ENCODE data around the gene MOBP. TPM values are rescaled to one million over a fixed set of nuclear protein-coding genes. Genes with fewer than 3 reads are reported as not detected.

The MOBP gene
- total RNA-seq, 4 donors from 2014 or later = not detected

DNA sequence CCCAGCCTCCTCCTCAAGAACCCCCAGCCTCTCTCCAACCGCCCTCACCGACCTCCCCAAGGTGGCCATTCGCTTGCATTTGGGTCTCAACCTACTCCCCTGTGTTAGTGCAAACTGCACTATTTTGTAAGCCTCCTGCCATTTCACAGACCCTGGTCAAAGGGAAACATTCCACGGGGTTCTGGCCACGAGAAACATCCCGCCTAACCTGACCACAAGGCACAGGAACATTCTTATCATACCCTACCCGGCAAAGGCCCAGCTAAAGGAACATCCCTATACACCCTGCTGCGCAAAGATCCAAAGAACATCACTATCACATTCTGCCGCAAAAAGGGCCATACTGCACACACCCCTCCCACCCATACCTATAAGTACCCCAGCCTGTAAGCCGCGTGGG lies 38.0 kb upstream of the MOBP start:
- TF ChIP-seq, protein P1, sequence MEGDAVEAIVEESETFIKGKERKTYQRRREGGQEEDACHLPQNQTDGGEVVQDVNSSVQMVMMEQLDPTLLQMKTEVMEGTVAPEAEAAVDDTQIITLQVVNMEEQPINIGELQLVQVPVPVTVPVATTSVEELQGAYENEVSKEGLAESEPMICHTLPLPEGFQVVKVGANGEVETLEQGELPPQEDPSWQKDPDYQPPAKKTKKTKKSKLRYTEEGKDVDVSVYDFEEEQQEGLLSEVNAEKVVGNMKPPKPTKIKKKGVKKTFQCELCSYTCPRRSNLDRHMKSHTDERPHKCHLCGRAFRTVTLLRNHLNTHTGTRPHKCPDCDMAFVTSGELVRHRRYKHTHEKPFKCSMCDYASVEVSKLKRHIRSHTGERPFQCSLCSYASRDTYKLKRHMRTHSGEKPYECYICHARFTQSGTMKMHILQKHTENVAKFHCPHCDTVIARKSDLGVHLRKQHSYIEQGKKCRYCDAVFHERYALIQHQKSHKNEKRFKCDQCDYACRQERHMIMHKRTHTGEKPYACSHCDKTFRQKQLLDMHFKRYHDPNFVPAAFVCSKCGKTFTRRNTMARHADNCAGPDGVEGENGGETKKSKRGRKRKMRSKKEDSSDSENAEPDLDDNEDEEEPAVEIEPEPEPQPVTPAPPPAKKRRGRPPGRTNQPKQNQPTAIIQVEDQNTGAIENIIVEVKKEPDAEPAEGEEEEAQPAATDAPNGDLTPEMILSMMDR (IDR thresholded peaks at IDR 0.05; ENCODE audit: low read depth) = no peak

DNA sequence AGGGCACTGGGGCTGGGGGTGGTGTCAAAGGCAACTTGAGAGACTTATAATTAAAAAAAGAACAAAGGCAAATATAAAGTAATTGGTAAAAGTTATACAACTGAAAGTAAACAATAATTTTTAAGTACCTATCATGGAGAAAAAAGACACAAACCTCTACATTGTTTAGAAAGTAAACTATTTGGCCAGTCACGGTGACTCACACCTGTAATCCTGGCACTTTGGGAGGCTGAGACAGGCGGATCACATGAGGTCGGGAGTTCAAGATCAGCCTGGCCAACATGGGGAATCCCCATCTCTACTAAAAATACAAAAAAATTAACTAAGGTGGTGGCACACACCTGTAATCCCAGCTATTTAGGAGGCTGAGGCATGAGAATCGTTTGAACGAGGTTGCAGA lies 35.1 kb upstream of the MOBP start:
- TF ChIP-seq, protein P1 (IDR thresholded peaks at IDR 0.05; ENCODE audit: low read depth) = no peak

DNA sequence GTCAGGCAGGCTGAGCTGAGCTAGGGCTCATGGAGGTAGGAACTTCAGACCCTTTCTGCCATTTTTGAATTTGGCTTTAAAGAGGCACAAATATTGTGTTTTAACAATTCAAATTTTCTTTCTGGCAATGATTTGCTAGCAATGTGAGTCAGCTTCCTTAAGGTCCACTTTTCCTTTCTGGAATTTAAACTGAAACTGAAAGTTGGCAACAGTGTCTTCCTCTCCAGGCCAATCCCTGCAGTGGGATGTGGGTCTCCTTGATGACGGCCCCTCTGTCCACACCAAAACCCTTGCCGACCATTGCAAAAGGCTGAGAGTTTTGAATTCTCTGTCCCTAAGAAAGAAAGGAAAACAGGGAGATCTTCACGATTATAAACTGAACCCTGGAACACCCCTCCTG lies 33.8 kb upstream of the MOBP start:
- TF ChIP-seq, protein P1 (IDR thresholded peaks at IDR 0.05; ENCODE audit: low read depth) = no peak

DNA sequence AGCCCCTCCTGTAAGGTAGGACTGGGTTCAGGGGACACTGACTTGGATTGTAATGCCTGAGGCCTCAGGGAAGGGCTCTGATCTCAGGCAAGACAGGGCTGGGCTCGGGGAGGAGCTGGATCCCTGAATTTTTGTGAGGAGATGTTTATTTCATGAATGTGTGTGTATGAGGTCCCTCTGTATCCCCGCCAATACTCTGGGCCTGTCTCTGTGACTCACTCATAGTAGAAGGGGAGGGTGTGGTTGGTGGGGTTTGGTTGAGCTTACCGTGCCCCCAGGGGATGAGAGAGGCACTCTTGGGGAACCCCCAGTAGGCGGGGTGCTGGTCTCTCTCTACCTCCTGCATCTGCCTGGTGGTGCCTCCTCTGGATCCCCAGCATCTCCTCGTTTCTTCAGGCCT lies 32.9 kb upstream of the MOBP start:
- TF ChIP-seq, protein P1 (IDR thresholded peaks at IDR 0.05; ENCODE audit: low read depth) = no peak

DNA sequence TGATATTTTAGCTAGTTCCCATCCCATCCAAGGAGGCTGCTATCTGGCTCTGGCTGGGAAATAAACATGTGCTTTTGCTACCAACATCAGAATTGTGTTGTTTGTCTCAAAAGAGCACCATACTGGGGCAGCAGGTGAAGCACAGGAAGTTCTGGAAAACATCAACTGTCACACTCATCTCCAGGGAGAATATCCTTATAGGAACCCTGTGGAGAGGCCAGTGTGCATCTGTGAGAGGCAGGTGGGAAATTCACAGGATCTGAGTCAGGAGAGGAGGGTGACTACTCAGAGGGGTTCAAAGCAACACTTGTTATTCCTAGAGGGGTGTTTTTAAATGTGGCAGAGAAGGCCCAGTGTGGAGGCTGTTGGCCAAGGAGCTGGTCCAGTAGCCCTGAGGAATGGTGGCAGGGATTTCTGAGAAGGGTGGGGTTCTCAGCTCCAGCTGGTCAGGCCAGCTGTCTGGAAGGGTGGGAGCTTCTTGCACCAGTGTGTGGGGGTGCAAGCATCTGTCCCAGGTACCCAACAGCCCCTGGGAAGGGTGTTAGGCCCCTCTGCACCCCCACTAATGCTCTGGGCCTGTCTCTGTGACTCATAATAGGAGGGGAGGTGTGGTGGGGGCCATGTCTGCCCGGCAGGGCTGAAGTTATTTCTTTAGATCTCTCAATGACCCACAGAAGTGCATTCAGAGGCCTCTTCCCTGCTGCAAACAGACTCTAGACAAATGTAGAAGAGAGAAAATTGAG lies 32.3 kb upstream of the MOBP start:
- TF ChIP-seq, protein P1 (IDR thresholded peaks at IDR 0.05; ENCODE audit: low read depth) = no peak

DNA sequence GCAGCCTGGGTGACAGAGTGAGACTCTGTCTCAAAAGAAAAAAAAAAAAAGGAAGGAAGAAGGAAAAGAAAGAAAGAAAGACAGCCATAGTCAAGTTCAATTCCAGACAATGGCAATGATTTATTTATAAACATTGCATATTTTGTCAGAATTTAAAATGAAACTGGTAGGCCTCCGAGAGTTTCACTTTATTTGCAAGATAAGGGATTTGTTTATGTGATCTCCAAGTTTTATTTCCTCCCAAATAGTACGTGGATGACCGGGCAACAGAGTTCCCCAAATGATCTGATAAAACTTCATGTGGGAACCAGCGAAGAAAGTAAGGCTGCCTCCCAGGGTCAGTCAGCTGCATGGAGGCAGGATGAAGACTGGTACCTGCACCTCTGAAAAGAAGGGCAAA lies 28.6 kb upstream of the MOBP start:
- TF ChIP-seq, protein P1 (IDR thresholded peaks at IDR 0.05; ENCODE audit: low read depth) = no peak

DNA sequence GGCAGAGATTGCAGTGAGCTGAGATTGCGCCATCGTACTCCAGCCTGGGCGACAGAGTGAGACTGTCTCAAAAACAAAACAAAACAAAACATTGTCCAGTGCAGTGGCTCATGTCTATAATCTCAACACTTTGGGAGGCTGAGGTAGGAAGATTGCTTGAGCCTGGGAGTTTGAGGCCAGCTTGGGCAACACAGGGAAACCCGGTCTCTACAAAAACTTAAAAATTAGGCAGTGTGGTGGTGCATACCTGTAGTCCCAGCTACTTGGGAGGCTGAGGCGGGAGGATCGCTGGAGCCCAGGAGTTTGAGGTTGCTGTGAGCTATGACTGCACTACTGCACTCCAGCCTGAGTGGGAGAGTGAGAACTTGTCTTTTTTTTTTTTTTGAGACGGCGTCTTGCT lies 27.2 kb upstream of the MOBP start:
- TF ChIP-seq, protein P1 (IDR thresholded peaks at IDR 0.05; ENCODE audit: low read depth) = no peak
